NCI-H510A (cell line): ENCODE measurements around the gene NR3C2.

Experiments used
- DNase-seq: peaks from one replicate; lab custom pipeline; 2025; lab: John Stamatoyannopoulos, UW

Gene NR3C2

GRCh38 chr4:148076964-148077363 is 365.2 kb downstream of the NR3C2 start:
- DNase-seq = no peak

DNA sequence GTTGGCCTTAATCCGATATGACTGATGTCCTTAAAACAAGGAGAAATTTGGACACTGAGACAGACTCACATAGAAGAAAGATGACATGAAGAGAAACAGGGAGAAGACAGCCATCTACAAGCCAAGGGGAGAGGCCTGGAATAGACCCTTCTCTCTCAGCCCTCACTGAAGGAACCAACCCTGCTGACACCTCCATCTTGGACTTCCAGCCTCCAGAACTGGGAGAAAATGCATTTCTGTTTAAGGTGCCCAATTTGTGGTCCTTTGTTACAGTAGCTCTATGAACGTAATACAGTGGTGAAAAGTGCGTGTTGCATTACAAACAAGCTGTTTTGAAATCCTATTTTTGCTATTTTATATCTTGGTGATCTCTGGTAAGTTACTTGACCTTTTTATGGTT is 366.8 kb downstream of the NR3C2 start:
- no peak for DNase-seq

GRCh38 chr4:148074462-148074861 is 367.8 kb downstream of the NR3C2 start:
- DNase-seq = no peak

DNA sequence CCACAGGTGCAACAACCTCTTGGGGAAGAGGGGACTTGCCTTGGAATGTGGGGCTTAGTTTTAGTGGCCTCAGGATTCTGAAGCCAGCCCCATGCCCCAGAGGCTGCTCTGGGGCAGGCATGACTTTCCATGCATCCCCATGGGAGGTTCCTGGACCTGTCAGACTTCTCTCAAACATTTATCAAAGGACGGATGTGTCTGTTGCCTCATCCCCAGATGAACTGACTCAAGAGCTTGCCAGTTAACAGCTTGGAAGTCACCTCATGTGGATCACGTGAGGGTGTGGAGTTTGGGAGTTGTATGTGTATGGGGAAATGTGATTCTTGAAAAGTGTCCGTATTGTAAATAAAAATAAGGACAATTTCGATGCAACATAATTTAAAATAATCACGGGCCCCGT is 368.9 kb downstream of the NR3C2 start:
- DNase-seq = no peak

DNA sequence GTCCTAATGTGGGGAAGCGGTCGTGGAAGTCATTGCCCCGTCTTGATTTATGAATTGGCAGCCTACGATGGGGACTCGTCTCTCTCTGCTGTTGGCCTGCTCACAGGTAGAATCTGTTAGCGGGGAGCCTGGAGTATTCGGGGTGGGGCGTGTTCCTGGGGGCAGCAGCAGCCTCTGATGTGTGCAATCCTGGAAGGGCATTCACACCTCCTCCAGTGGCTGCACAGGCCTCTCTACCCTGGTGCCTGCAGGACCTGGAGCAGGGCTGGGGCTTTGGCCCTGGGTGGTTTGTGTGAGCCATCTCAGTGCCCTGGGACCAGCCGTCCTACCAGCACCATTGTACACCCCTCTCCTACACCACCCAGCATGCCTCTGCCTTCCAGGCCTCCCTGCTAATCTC is 369.4 kb downstream of the NR3C2 start:
- DNase-seq = no peak

DNA sequence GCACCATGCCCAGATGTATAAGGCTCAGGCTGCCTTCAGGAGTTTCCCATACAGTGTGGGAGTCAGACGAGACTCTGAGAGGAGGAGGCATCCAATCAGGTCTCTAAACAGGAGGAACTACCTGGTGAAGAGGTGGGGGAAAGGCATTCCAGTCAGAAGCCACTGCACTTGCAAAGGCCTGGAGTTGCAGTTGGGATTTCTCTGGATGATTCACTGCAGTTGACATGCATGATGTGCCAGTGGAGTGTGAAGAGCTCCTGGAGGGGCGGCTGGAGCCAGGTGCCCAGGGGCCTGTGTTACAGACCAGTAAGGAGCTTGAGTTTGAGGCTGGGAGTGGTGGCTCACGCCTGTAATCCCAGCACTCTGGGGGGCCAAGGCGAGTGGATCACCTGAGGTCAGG is 371.2 kb downstream of the NR3C2 start:
- no peak for DNase-seq

- DNase-seq = no peak
Observed at GRCh38 chr4:148069895-148070178, 372.4 kb downstream of the NR3C2 start.

- no peak for DNase-seq
Observed at GRCh38 chr4:148069086-148069894, 372.9 kb downstream of the NR3C2 start.

DNA sequence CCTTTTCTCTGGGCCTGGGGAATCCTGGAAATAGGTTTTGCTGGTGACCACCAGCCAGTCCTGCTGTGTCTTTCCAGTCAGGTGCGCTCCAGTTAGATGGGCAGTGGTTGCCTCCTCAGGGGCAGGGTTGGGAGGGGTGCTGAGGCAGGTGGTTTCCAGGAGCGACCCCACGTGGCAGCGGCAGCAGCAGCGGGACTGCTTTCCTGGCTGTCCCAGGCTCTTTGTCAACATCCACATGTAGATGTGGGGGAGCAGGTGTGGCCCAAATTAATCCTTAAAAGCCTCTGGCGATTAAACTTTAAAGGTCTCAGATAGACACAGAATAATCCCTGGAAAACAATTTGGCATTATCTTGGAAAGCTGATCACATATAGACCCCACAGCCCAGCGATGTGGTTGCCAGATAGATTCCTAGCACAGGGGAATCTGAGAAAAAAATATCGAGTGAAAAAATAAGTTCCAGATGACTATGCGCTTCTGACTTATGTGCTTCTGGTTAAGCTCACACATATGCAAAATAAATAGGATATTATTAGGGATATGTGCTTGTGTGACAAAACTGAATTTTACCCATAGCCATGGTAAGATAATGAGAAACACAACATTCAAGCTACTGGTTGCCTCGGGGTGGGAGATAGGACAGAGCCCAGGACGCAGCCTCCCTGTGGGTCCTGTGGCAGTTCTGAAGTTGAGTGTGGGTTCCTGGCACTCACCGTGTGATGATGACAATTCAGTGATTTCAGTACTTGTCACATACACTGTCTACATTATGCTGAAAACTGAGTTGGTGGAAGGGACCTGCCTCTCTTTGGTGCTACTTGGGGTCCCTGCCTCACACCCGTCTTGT is 373.9 kb downstream of the NR3C2 start:
- DNase-seq = no peak

DNA sequence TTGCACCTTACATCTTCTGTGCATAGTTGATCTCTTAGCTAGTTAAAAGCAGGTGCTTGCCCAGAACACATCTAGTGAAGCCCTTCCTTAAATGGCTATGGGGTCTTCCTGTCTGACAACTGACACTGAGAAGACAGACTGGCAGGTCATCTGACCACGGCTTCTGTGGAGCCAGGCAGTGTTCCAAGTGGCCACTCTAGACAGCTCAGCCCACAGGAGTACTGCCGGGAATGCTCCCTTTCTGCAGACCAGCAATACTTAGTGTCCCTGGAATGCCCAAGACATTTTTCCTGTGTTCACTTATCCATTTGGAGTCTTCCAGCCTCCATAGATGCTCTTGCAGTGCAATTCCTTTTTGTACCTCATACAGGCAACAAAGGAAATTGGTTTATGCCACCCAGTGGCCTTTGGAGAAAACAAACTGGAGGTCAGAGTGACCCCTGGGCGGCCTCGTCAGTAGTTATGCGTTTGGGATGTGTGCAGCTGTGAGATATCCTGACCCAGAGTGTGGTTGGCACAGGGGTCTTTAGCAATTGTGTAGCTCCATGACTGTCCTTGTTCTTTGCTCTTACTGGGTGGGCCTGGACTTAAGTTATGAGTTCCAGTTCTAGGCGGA is 374.8 kb downstream of the NR3C2 start:
- DNase-seq = no peak

DNA sequence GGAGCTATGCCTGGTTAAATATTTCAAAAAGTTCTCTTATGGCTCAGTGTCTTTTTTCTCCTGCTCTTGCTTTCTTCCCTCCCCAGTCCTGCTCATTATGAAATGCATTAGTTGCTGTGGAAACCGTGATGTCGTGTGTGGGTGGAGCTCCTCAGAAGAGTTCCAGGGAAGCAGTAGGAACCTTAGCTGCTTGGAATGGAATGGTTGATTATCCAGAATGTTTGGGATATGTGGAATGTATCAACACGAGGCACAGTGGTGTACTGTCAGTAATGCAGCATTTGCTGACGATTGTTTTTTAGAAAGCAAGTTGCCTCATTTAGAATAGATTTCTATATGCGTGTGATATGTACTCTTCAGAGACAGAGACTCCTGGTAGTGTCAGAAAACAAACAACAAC is 377.1 kb downstream of the NR3C2 start:
- DNase-seq = no peak

DNA sequence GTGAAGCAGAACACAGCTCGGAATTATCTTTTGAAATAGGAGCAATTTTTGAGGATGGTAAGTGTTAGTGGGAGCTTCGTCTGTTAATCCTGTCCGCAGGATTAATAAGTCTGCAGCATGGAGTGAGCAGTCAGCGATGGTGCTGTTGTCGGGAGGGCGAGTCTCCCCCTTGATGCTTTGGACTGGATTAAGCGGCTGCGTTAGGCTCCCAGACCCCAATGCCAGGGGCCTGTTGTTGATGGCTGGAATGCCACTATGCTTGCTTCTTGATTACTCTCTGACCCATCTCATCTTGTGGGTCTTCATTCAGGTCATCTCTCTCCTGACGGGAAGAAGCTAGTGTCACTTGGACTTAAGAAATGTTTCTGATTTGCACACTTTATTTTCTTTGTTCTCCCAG is 377.8 kb downstream of the NR3C2 start:
- no peak for DNase-seq

GRCh38 chr4:148062301-148062950 is 379.8 kb downstream of the NR3C2 start:
- DNase-seq = no peak

- peak; percentile 61 for DNase-seq
Observed at GRCh38 chr4:148061795-148062194, 380.4 kb downstream of the NR3C2 start.

- peak; percentile 52 for DNase-seq
Observed at GRCh38 chr4:148061141-148061481, 381.1 kb downstream of the NR3C2 start.

DNA sequence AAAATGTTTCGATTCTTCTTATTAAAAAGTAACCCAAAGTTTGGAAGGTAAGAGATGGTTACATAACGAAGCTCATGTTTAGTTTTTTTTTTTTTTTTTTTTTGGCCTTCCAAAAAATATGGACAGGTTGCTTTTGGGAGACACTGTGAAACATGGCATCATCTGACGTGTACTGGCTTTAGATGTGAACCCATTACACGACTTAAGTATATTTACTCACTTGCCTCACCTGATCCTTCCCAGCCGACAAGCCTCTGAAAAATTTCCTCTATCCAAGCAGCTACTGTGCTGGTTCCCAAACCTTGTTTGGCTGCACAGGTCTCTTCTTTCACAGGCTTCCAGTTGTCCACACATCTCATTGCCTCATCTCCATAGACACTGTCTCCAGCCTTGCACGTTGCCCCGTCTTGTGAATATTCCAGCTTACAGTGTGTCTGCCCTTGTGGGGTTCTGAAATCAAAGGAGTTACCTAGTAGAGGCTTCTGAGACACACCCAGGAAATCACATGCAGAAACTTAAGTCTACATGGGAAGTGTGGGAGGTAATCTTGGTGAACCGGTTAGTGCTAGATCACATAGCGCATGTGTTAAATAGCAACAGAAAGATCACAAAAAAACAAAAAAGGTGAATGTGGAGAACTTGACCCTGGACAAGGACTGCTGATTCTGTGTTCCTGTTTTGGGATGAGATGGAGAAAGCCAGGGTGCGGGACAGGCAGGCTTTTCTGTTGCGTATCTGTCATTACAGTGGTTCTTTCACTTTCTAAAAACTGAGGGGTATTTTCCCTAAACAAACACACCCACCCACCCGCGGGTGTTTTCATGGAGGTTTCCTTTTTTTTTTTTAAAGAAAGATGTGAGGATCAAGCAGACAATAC is 381.7 kb downstream of the NR3C2 start:
- no peak for DNase-seq

DNA sequence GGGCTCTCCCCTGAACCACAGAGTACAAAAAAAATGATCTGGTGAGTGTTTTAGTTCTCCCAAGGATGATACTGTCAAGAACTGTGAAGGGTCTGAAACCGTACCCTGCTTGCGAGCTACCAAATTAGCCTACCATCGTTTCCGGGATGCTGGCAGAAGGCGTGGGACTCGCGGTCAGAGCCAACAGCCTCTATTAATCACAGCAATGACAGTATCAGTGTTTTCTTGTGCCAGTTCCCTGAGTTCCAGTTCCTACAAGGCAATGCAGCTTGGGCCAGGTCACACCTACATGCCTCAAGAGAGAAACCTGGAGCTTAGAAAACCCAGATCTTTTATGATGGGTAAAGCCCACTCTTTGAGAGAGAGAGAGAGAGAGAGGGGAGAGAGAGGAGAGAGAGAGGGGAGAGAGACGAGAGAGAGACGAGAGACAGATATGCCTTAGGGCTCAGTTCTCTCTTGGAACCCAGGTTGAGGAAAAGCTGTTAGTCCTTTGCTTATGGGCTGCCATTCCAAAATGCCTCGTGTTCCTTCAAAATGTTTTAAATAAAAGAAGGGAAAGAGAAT is 382.5 kb downstream of the NR3C2 start:
- DNase-seq = no peak

GRCh38 chr4:148057984-148058859 is 384.0 kb downstream of the NR3C2 start:
- DNase-seq = no peak

DNA sequence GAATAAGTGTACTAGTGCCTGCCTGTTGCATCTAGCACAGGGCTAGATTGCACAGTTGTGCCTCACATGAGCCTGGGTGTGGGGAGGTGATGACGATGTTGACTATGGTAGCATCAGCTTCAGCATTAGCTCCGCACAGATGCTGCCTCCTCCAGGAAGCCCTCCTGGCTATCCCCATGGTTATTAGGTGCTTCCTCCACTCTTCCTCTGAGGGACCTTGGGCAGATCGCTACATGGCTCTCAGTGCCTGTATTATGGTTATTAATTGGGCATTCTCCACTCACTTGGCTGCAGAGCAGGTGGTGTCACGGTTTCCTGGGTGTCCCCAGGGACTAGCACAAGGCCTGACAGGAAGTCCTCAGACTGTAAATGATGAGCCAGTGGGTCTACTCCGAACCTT is 384.7 kb downstream of the NR3C2 start:
- no peak for DNase-seq

DNA sequence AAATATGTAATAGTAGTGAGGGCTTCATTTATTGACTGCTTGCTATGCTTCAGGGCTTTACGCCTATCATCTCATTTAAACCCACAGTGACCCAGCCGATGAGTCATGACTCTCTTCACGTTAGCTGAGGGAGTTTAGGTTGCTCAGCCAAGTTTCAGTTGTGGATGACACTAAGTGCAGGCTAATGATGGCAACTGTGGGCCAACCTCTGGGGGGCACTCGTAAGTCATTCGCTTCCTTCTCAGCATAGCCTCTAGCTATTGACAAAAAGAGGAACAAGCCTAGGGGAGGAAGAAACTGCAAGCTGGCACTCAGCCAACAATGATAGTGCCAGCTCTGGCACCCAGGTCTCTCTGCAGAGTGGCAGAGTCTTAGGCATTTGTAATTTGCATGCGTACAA is 385.3 kb downstream of the NR3C2 start:
- no peak for DNase-seq
